ENCODE data around the gene ERN2.

Gene ERN2

DNA sequence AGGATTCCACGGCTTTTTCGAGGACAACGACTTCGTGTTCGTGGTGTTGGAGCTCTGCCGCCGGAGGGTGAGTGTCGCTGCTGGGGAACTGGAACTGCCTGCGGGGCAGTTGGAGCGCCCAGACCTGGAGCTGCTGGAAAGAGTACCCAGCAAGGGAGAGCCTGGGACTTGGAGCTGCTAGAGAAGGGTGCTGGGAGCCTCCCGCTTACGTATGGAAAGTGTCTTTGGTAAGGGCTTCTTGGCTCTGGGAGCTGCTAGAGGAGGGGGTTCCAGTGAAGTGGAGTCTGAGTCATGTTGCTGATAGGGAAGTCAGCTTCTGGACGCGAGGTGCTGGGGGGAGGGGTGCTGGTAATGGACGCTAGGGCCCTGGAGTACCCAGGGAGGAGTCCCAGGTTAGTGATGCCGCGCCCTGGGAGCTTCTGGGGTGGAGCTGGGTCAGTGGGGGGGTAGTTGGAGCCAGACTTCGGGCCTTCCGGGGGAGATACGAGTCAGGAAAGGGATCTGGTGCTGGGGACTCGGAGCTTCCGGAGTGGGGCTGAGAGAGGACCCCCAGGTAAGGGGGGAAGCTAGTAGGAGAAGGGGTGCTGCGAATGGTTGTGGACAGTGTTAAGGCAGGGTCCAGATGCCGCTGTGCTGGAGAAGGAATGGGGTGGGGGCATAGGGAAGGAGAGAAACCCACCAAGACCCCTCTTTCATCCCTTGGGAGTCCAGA is 33.6 kb downstream of the ERN2 start:
- DNase-seq (ENCODE audit: low spot score), result peak; percentile 44
- in situ Hi-C loops (cut with MboI; ENCODE audit: low pct_unique_long_range_greater_than_20kb, low sequenced_read_pairs, unreplicated experiment), result no loop called here
- TF ChIP-seq, protein P1, sequence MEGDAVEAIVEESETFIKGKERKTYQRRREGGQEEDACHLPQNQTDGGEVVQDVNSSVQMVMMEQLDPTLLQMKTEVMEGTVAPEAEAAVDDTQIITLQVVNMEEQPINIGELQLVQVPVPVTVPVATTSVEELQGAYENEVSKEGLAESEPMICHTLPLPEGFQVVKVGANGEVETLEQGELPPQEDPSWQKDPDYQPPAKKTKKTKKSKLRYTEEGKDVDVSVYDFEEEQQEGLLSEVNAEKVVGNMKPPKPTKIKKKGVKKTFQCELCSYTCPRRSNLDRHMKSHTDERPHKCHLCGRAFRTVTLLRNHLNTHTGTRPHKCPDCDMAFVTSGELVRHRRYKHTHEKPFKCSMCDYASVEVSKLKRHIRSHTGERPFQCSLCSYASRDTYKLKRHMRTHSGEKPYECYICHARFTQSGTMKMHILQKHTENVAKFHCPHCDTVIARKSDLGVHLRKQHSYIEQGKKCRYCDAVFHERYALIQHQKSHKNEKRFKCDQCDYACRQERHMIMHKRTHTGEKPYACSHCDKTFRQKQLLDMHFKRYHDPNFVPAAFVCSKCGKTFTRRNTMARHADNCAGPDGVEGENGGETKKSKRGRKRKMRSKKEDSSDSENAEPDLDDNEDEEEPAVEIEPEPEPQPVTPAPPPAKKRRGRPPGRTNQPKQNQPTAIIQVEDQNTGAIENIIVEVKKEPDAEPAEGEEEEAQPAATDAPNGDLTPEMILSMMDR (IDR thresholded peaks at IDR 0.05; ENCODE audit: extremely low read depth, insufficient read depth, missing control alignments), result no peak

DNA sequence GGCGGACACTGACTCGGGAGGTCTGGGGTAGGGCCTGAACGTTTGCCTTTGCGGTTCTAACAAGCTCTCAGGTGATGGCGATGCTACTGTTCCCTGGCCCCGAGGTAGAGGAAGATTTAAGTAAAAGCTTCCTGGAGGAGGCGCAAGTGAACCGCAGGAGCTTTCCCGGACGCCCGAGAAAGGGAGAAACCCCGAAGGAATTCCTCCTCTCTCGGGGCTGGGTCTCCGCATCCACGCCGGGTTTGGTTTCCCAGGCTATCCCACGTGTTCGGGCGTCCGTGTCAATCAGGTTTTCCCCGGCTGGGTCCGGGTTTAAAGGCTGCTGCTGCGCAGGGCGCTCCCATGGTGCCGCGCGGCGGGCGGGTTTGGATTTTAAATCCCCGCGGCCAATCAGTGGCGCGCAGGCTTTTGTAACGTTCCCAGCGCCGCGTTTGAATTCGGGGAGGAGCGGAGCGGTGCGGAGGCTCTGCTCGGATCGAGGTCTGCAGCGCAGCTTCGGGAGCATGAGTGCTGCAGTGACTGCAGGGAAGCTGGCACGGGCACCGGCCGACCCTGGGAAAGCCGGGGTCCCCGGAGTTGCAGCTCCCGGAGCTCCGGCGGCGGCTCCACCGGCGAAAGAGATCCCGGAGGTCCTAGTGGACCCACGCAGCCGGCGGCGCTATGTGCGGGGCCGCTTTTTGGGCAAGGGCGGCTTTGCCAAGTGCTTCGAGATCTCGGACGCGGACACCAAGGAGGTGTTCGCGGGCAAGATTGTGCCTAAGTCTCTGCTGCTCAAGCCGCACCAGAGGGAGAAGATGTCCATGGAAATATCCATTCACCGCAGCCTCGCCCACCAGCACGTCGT is 34.4 kb downstream of the ERN2 start, which contains the start of gene PLK1:
Gene PLK1, plus strand, starts transcription at position 460 of the 844 bp plus-strand sequence. Its CDS starts 44 bp downstream, at position 504.
- TF ChIP-seq, protein P1 (IDR thresholded peaks at IDR 0.05; ENCODE audit: extremely low read depth, insufficient read depth, missing control alignments), result peak; percentile 40
- peak; percentile 93 for DNase-seq (ENCODE audit: low spot score)
- in situ Hi-C loops (cut with MboI; ENCODE audit: low pct_unique_long_range_greater_than_20kb, low sequenced_read_pairs, unreplicated experiment), result no loop called here

DNA sequence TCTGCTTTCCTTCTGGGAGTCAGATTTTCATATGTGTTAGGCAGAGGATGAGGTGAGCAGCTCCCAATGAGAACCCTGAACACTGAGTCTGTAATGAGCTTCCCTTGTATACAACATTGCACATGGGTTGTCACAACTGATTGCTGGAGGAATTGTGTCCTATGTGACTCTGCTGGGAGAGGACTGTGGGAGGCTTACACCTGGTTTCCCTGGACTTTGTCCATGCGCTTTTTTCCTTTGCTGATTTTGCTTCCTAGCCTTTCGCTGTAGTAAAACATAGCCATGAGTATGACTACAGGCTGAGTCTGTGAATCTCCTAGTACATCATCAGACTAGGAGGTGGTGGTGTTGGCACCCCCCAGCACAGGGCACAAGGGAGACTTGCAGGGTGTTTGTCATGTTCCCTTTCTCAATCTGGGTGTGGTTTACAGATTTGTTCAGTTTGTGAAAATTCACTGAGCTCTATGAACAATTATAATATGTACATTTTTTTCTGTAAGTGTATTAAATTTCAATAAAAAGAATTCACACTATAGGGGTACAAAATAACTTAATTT is 36.0 kb downstream of the ERN2 start:
- in situ Hi-C loops (cut with MboI; ENCODE audit: low pct_unique_long_range_greater_than_20kb, low sequenced_read_pairs, unreplicated experiment), result no loop called here
- no peak for DNase-seq (ENCODE audit: low spot score)
- TF ChIP-seq, protein P1 (IDR thresholded peaks at IDR 0.05; ENCODE audit: extremely low read depth, insufficient read depth, missing control alignments), result no peak

DNA sequence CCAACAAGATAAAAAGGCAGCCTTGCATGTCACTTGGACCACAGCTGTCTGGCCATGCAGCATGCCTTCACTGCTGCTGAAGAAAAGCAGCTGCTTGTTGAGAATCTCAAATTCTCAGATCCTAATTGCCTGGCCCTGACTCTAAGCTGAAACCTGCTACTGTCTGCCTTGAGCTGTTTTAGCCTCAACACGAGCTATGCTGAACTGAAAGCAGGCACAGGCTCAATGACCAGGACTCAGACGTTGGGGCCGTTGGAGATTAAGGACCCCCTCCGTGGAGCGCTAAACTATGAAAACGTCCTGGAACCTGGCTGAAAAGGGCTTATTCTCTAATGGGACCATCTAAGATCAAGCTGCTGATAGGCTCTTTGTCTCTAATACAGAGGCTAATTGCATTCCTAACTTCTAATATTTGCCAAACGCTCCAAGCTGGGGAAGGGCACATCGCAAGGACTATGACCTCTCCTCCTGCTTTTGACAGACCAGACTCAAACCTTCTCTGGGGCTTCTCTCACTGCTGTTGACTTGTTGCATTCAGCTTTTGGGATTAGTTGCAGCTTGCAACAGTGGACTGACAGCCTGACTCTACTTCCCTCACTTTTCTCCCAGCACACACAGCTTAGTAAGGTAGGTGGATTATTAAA is 38.9 kb downstream of the ERN2 start:
- in situ Hi-C loops (cut with MboI; ENCODE audit: low pct_unique_long_range_greater_than_20kb, low sequenced_read_pairs, unreplicated experiment), result no loop called here
- TF ChIP-seq, protein P1 (IDR thresholded peaks at IDR 0.05; ENCODE audit: extremely low read depth, insufficient read depth, missing control alignments), result no peak
- DNase-seq (ENCODE audit: low spot score), result no peak

DNA sequence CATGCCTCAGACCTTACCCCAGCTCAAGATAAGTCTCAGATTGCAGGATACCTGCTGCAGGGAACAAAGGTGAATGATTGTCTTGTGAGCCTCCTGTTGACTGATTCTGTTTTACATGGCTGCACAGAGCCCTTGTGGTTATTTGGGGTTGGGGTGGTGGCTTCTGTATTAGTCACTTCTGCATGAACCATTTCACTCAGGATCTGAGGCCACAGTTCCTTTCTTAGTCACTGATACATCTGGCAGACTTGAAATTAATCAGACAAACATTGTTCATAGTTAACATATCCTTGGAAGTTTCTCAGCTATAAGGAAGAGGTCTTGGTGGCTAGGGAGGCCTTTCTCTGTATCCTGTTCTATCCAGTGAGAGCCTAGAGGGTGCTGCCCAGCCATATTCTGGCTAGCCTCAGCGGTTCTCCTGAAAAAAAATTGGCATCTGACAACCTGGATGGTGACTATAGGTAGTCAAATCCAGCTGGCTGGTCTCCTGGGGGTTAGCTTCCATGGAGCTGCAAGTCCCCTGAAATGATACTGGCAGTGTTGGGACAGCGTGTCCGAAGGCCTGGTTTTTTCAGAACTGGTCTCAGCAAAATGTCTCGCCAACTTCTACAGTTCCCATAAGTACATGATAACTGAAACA is 42.8 kb downstream of the ERN2 start:
- in situ Hi-C loops (cut with MboI; ENCODE audit: low pct_unique_long_range_greater_than_20kb, low sequenced_read_pairs, unreplicated experiment), result no loop called here
- DNase-seq (ENCODE audit: low spot score), result peak; percentile 74
- TF ChIP-seq, protein P1 (IDR thresholded peaks at IDR 0.05; ENCODE audit: extremely low read depth, insufficient read depth, missing control alignments), result no peak

DNA sequence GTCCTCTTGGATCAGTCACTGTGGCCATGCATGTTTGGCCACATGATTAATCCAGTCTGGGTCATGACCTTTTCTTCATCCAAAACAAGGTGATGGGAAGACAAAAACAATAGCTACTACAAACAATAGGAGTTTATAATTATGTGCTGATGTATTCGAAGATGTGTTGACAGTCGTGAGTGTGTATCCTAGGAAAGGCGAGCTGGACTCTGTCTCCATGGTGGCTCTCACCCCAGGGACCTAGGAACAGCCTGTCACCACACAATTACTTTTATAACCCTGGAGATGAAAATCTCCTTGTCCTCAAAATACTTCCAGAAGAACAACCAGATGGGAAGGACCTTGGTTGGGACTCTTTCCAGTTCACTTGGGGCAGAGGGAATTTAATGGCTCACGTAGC is 44.1 kb downstream of the ERN2 start:
- TF ChIP-seq, protein P1 (IDR thresholded peaks at IDR 0.05; ENCODE audit: extremely low read depth, insufficient read depth, missing control alignments), result no peak
- in situ Hi-C loops (cut with MboI; ENCODE audit: low pct_unique_long_range_greater_than_20kb, low sequenced_read_pairs, unreplicated experiment), result no loop called here
- DNase-seq (ENCODE audit: low spot score), result no peak
